ENCODE results near the gene RNASE12. TPM values are rescaled to one million over a fixed set of nuclear protein-coding genes. Genes with fewer than 3 reads are reported as not detected.
"Not testable (repeated sequence)": the region's sequence is repeated elsewhere in the genome, so short reads cannot be mapped to it uniquely, and the experiment has no call there.

RNASE12 gene
- total RNA-seq, 2 experiments from 2014 or later: not detected

DNA sequence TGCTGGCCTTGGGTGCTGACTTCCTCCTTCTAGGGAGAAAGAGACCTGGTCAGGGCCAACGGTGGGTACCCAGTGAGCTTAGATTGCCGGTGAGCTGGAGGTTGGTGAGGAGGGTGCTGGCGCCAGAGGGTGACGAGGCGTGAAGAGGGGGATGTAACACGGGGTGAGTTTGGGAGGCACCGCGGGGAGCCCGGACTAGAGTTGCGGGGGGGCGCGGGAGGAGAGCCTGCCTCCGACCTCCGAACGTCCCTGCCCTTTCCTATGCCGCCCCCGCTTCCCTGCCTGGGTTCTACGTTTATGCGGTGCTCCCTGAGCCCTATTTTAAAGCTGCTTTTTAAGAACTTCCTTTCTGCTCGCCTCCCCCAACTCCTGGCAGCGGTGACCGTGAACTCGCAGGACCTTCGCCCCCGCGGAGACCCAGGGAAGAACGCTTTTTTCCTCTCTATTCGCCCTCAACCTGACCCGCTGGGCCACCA, 31.7 kb upstream of the RNASE12 start:
- intact Hi-C loops (cut with DNase I, micrococcal nuclease): no loop called here
- Histone ChIP-seq H3K27ac (ENCODE audit: low read depth in 1 of 2, low read length in 2 of 2) (no peak overlapping the region), H3K36me3 (ENCODE audit: insufficient read depth, low read length) (no peaks in the 10 kb centered on the region), H3K4me3 (ENCODE audit: low read length) (peak overlapping the region; percentile 23), H3K4me1 (ENCODE audit: insufficient read depth, low read length) (peaks cover 47% of the 10 kb centered on the region), H3K27me3 (ENCODE audit: control insufficient read depth in 1 of 2, insufficient read depth in 2 of 2, low read length in 2 of 2) (peaks cover 0 to 13% of the 10 kb centered on the region in 2 experiments), H3K9me3 (ENCODE audit: control insufficient read depth in 1 of 2, insufficient read depth in 1 of 2, low read length in 2 of 2) (peaks cover 0 to 20% of the 10 kb centered on the region in 2 experiments)
- CTCF ChIA-PET: no interaction called here
- ATAC-seq (ENCODE audit: poor library complexity) (no peak), DNase-seq (peak in 3 of 14 experiments; percentile 10 to 30 (median 27))
- POLR2A ChIA-PET: interaction anchor here (0.8 to 1.6 kb wide), 7 partner anchors 8 to 167 kb away, joined by 3 to 6 read pairs (median 4); partner anchors contain the start of gene APEX1
- Mint-ChIP-seq H3K36me3 (ENCODE audit: low read depth) (peaks cover 11% of the 10 kb centered on the region), H3K4me1 (ENCODE audit: low read depth) (peaks cover 55% of the 10 kb centered on the region), H3K4me3 (peak overlapping the region; percentile 27), H3K9me3 (no peaks in the 10 kb centered on the region), H3K27me3 (peaks cover 24% of the 10 kb centered on the region), H3K27ac (peak overlapping the region; percentile 37)
- TF ChIP-seq CTCF (IDR thresholded peaks at IDR 0.05): no peak

- Mint-ChIP-seq H3K9me3 (no peaks in the 10 kb centered on the region), H3K4me3 (no peak overlapping the region), H3K27me3 (peaks cover 28% of the 10 kb centered on the region), H3K36me3 (ENCODE audit: low read depth) (peaks cover 11% of the 10 kb centered on the region), H3K4me1 (ENCODE audit: low read depth) (peaks cover 39% of the 10 kb centered on the region), H3K27ac (no peak overlapping the region)
- no peak for TF ChIP-seq CTCF (IDR thresholded peaks at IDR 0.05)
- ATAC-seq (ENCODE audit: poor library complexity): no peak
- POLR2A ChIA-PET: interaction anchor here (1.5 kb wide), 1 partner anchor 61 kb away, joined by 4 read pairs; no protein-coding TSS in a partner anchor
- H3K4me1 ChIP-seq (ENCODE audit: insufficient read depth, low read length): peaks cover 36% of the 10 kb centered on the region
- no peaks in the 10 kb centered on the region for H3K36me3 ChIP-seq (ENCODE audit: insufficient read depth, low read length)
- no peak overlapping the region for H3K4me3 ChIP-seq (ENCODE audit: low read length)
- intact Hi-C loops (cut with DNase I, micrococcal nuclease): no loop called here
- no peak for DNase-seq
- CTCF ChIA-PET: no interaction called here
- H3K27me3 ChIP-seq (ENCODE audit: control insufficient read depth in 1 of 2, insufficient read depth in 2 of 2, low read length in 2 of 2): peaks cover 0 to 13% of the 10 kb centered on the region in 2 experiments
- H3K9me3 ChIP-seq (ENCODE audit: control insufficient read depth in 1 of 2, insufficient read depth in 1 of 2, low read length in 2 of 2): peaks cover 0 to 18% of the 10 kb centered on the region in 2 experiments
- no peak overlapping the region for H3K27ac ChIP-seq (ENCODE audit: low read depth in 1 of 2, low read length in 2 of 2)
These were observed 29.8 kb upstream of the RNASE12 start for GRCh38 chr14:20620798-20621478.

DNA sequence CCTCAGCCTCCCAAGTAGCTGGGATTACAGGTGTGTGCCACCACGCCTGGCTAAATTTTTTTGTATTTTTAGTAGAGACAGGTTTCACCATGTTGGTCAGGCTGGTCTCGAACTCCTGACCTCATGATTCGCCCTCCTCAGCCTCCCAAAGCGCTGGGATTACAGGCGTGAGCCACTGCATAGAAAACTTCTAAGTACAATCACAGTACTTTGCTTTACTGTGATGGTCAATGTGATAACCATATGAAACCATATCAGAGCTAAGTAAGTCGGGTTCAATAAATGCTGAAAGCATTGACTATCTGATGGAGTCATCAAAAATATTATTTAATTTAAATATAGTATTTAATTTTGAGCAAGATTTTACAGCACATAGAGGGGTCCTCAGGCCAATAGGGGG, 28.5 kb upstream of the RNASE12 start:
- peaks cover 27% of the 10 kb centered on the region for H3K4me1 Mint-ChIP-seq (ENCODE audit: low read depth)
- POLR2A ChIA-PET: interaction anchor here (0.6 to 1.5 kb wide), 2 partner anchors 11 to 713 kb away, joined by 3 to 4 read pairs; no protein-coding TSS in a partner anchor
- H3K36me3 ChIP-seq (ENCODE audit: insufficient read depth, low read length); H3K27ac ChIP-seq (ENCODE audit: low read depth in 1 of 2, low read length in 2 of 2); ATAC-seq (ENCODE audit: poor library complexity); DNase-seq; H3K4me3 ChIP-seq (ENCODE audit: low read length); intact Hi-C loops (cut with DNase I, micrococcal nuclease); H3K27ac Mint-ChIP-seq; H3K36me3 Mint-ChIP-seq (ENCODE audit: low read depth); H3K9me3 Mint-ChIP-seq; H3K4me3 Mint-ChIP-seq: not testable (repeated sequence)
- peaks cover 16% of the 10 kb centered on the region for H3K27me3 Mint-ChIP-seq
- peaks cover 0 to 13% of the 10 kb centered on the region in 2 experiments for H3K27me3 ChIP-seq (ENCODE audit: control insufficient read depth in 1 of 2, insufficient read depth in 2 of 2, low read length in 2 of 2)
- H3K4me1 ChIP-seq (ENCODE audit: insufficient read depth, low read length): peaks cover 24% of the 10 kb centered on the region
- CTCF ChIA-PET: interaction anchor here (0.6 to 0.7 kb wide), 2 partner anchors 20 to 31 kb away, joined by 3 read pairs; no protein-coding TSS in a partner anchor
- H3K9me3 ChIP-seq (ENCODE audit: control insufficient read depth in 1 of 2, insufficient read depth in 1 of 2, low read length in 2 of 2): peaks cover 0 to 12% of the 10 kb centered on the region in 2 experiments
